ENCODE measurements around the gene SLC6A7.

- TF ChIP-seq POLR2AphosphoS5 (IDR thresholded peaks at IDR 0.05) (no peak), CTCF (IDR thresholded peaks at IDR 0.05) (no peak), EP300 (IDR thresholded peaks at IDR 0.05) (no peak), POLR2A (IDR thresholded peaks at IDR 0.05; ENCODE audit: low read depth) (no peak)
Measured at GRCh38 chr5:150202501-150202900, 12.6 kb downstream of the SLC6A7 start.
